GM10266 (cell line): ENCODE results near the gene CLIC6.

Experiments
- DNase-seq: peaks from one replicate; pipeline ENCODE4 v3.0.0; 2012; ENCODE audit errors: extremely low spot score
- CTCF ChIP-seq: IDR thresholded peaks from 2 replicates; pipeline ENCODE4 v1.5.1; 2012; ENCODE audit warnings: mild to moderate bottlenecking, low read depth; ENCODE audit not compliant: control insufficient read depth, insufficient read depth; ENCODE audit errors: missing control alignments

The CLIC6 gene

GRCh38 chr21:34726627-34727337 lies 58.0 kb downstream of the CLIC6 start:
- TF ChIP-seq CTCF = no peak
- no peak for DNase-seq

- TF ChIP-seq CTCF = no peak
- DNase-seq = no peak
Measured at GRCh38 chr21:34728479-34728878, 59.7 kb downstream of the CLIC6 start.

GRCh38 chr21:34730194-34730593 lies 61.4 kb downstream of the CLIC6 start:
- TF ChIP-seq CTCF = no peak
- DNase-seq = no peak

GRCh38 chr21:34730756-34731445 lies 62.1 kb downstream of the CLIC6 start:
- DNase-seq = no peak
- TF ChIP-seq CTCF = no peak

GRCh38 chr21:34732388-34732821 lies 63.6 kb downstream of the CLIC6 start:
- no peak for TF ChIP-seq CTCF
- no peak for DNase-seq

GRCh38 chr21:34733852-34734251 lies 65.1 kb downstream of the CLIC6 start:
- no peak for DNase-seq
- no peak for TF ChIP-seq CTCF

- DNase-seq = no peak
- TF ChIP-seq CTCF = no peak
Measured at GRCh38 chr21:34734696-34735095, 65.9 kb downstream of the CLIC6 start.
